Measurements from ENCODE around the gene GPAT2.
"Not testable (repeated sequence)": the region's sequence is repeated elsewhere in the genome, so short reads cannot be mapped to it uniquely, and the experiment has no call there.

The GPAT2 gene

GRCh38 chr2:96054537-96054936 lies 19.8 kb upstream of the GPAT2 start:
- H2BK5ac ChIP-seq (ENCODE audit: low read depth, low read length, poor library complexity); H3K4me3 ChIP-seq (ENCODE audit: low read depth, low read length); H3K79me2 ChIP-seq (ENCODE audit: control insufficient read depth, insufficient read depth, low read length, poor library complexity); H3K36me3 ChIP-seq (ENCODE audit: control insufficient read depth in 1 of 2, insufficient read depth in 2 of 2, low read length in 2 of 2); H2BK120ac ChIP-seq (ENCODE audit: insufficient read depth, low read length, poor library complexity); H3K9me3 ChIP-seq (ENCODE audit: insufficient read depth, low read depth, low read length); H3K79me1 ChIP-seq (ENCODE audit: low read length); H2AK5ac ChIP-seq (ENCODE audit: low read length); H2AFZ ChIP-seq (ENCODE audit: insufficient read depth, low read length, poor library complexity); H4K91ac ChIP-seq (ENCODE audit: low read depth, low read length); H3K4me1 ChIP-seq (ENCODE audit: control insufficient read depth in 1 of 2, insufficient read depth in 2 of 2, low read length in 2 of 2); H4K8ac ChIP-seq (ENCODE audit: low read depth, low read length); H3K27ac ChIP-seq (ENCODE audit: low read depth, low read length); H3K27me3 ChIP-seq (ENCODE audit: insufficient read depth, low read length); H3K9ac ChIP-seq (ENCODE audit: low read length); H3K23ac ChIP-seq (ENCODE audit: low read length); H3K14ac ChIP-seq (ENCODE audit: low read length); DNase-seq; H2BK12ac ChIP-seq (ENCODE audit: low read length); H3K18ac ChIP-seq (ENCODE audit: low read length); H4K12ac ChIP-seq (ENCODE audit: low read depth, low read length); H3K4ac ChIP-seq (ENCODE audit: low read depth, low read length); H3K4me2 ChIP-seq (ENCODE audit: low read length): not testable (repeated sequence)
- no CpG with 5 or more reads among the region's 7 CpGs for WGBS (ENCODE audit: extremely low coverage, insufficient coverage, insufficient read length)

GRCh38 chr2:96053385-96053784 lies 18.7 kb upstream of the GPAT2 start:
- H2AK5ac ChIP-seq (ENCODE audit: low read length); H3K4ac ChIP-seq (ENCODE audit: low read depth, low read length); H2BK5ac ChIP-seq (ENCODE audit: low read depth, low read length, poor library complexity); H3K9ac ChIP-seq (ENCODE audit: low read length); H4K91ac ChIP-seq (ENCODE audit: low read depth, low read length); H3K23ac ChIP-seq (ENCODE audit: low read length); H4K12ac ChIP-seq (ENCODE audit: low read depth, low read length); H3K18ac ChIP-seq (ENCODE audit: low read length); H3K27ac ChIP-seq (ENCODE audit: low read depth, low read length); DNase-seq; H4K8ac ChIP-seq (ENCODE audit: low read depth, low read length); H2BK120ac ChIP-seq (ENCODE audit: insufficient read depth, low read length, poor library complexity); H3K79me1 ChIP-seq (ENCODE audit: low read length); H3K14ac ChIP-seq (ENCODE audit: low read length); H3K4me1 ChIP-seq (ENCODE audit: control insufficient read depth in 1 of 2, insufficient read depth in 2 of 2, low read length in 2 of 2); H3K27me3 ChIP-seq (ENCODE audit: insufficient read depth, low read length); H3K9me3 ChIP-seq (ENCODE audit: insufficient read depth, low read depth, low read length); H2BK12ac ChIP-seq (ENCODE audit: low read length); H3K79me2 ChIP-seq (ENCODE audit: control insufficient read depth, insufficient read depth, low read length, poor library complexity); H2AFZ ChIP-seq (ENCODE audit: insufficient read depth, low read length, poor library complexity); H3K4me3 ChIP-seq (ENCODE audit: low read depth, low read length); H3K4me2 ChIP-seq (ENCODE audit: low read length); H3K36me3 ChIP-seq (ENCODE audit: control insufficient read depth in 1 of 2, insufficient read depth in 2 of 2, low read length in 2 of 2): not testable (repeated sequence)
- WGBS (ENCODE audit: extremely low coverage, insufficient coverage, insufficient read length) = no CpG with 5 or more reads among the region's 7 CpGs

GRCh38 chr2:96052632-96053031 lies 17.9 kb upstream of the GPAT2 start:
- not testable (repeated sequence) for H2BK120ac ChIP-seq (ENCODE audit: insufficient read depth, low read length, poor library complexity); H3K27ac ChIP-seq (ENCODE audit: low read depth, low read length); H4K12ac ChIP-seq (ENCODE audit: low read depth, low read length); H3K14ac ChIP-seq (ENCODE audit: low read length); H2AK5ac ChIP-seq (ENCODE audit: low read length); H3K27me3 ChIP-seq (ENCODE audit: insufficient read depth, low read length); H3K4me2 ChIP-seq (ENCODE audit: low read length); H3K9ac ChIP-seq (ENCODE audit: low read length); H3K9me3 ChIP-seq (ENCODE audit: insufficient read depth, low read depth, low read length); H3K36me3 ChIP-seq (ENCODE audit: control insufficient read depth in 1 of 2, insufficient read depth in 2 of 2, low read length in 2 of 2); H2BK12ac ChIP-seq (ENCODE audit: low read length); H3K4me1 ChIP-seq (ENCODE audit: control insufficient read depth in 1 of 2, insufficient read depth in 2 of 2, low read length in 2 of 2); H3K4me3 ChIP-seq (ENCODE audit: low read depth, low read length); H3K4ac ChIP-seq (ENCODE audit: low read depth, low read length); DNase-seq; H2BK5ac ChIP-seq (ENCODE audit: low read depth, low read length, poor library complexity); H3K79me2 ChIP-seq (ENCODE audit: control insufficient read depth, insufficient read depth, low read length, poor library complexity); H3K18ac ChIP-seq (ENCODE audit: low read length); H3K79me1 ChIP-seq (ENCODE audit: low read length); H2AFZ ChIP-seq (ENCODE audit: insufficient read depth, low read length, poor library complexity); H4K91ac ChIP-seq (ENCODE audit: low read depth, low read length); H3K23ac ChIP-seq (ENCODE audit: low read length); H4K8ac ChIP-seq (ENCODE audit: low read depth, low read length)
- WGBS (ENCODE audit: extremely low coverage, insufficient coverage, insufficient read length) = no CpG with 5 or more reads among the region's 3 CpGs

- not testable (repeated sequence) for H3K79me1 ChIP-seq (ENCODE audit: low read length); H4K91ac ChIP-seq (ENCODE audit: low read depth, low read length); H3K4me3 ChIP-seq (ENCODE audit: low read depth, low read length); H2AK5ac ChIP-seq (ENCODE audit: low read length); H3K9ac ChIP-seq (ENCODE audit: low read length); H3K79me2 ChIP-seq (ENCODE audit: control insufficient read depth, insufficient read depth, low read length, poor library complexity); H3K9me3 ChIP-seq (ENCODE audit: insufficient read depth, low read depth, low read length); DNase-seq; H3K18ac ChIP-seq (ENCODE audit: low read length); H3K14ac ChIP-seq (ENCODE audit: low read length); H3K4me1 ChIP-seq (ENCODE audit: control insufficient read depth in 1 of 2, insufficient read depth in 2 of 2, low read length in 2 of 2); H4K12ac ChIP-seq (ENCODE audit: low read depth, low read length); H3K4me2 ChIP-seq (ENCODE audit: low read length); H4K8ac ChIP-seq (ENCODE audit: low read depth, low read length); H3K4ac ChIP-seq (ENCODE audit: low read depth, low read length); H3K27ac ChIP-seq (ENCODE audit: low read depth, low read length); H2BK5ac ChIP-seq (ENCODE audit: low read depth, low read length, poor library complexity); H2BK12ac ChIP-seq (ENCODE audit: low read length); H3K27me3 ChIP-seq (ENCODE audit: insufficient read depth, low read length); H2AFZ ChIP-seq (ENCODE audit: insufficient read depth, low read length, poor library complexity); H3K36me3 ChIP-seq (ENCODE audit: control insufficient read depth in 1 of 2, insufficient read depth in 2 of 2, low read length in 2 of 2); H2BK120ac ChIP-seq (ENCODE audit: insufficient read depth, low read length, poor library complexity); H3K23ac ChIP-seq (ENCODE audit: low read length)
- no CpG with 5 or more reads among the region's 3 CpGs for WGBS (ENCODE audit: extremely low coverage, insufficient coverage, insufficient read length)
Measured at GRCh38 chr2:96049917-96050262, 15.2 kb upstream of the GPAT2 start.
